ENCODE results near the gene VAT1L.

VAT1L gene

DNA sequence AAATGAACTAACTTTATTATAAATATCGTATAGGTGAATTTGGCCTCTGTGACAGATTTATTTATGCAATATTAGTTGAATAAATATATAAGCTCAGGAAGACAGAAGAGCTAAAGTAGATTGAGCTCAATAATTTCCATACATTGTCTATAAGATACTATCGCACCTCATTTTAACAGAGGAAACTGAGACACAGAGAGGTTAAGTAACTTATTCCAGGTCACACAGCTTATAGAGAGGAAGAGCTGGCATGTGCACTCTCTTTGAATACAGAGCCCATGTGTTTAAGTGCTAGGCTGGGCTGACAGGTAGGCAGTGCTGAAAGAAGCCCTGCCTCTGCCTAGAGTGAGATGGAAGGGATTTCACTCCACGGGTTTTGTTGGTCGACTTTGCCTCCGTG, 48.4 kb downstream of the VAT1L start:
- H3K23ac ChIP-seq (ENCODE audit: low read depth, low read length, poor library complexity) = no peak overlapping the region
- H4K91ac ChIP-seq (ENCODE audit: low read depth, low read length, poor library complexity) = no peak overlapping the region
- no peak overlapping the region for H2AK5ac ChIP-seq (ENCODE audit: low read depth, low read length)
- no peak overlapping the region for H3K4me2 ChIP-seq (ENCODE audit: insufficient read depth, low read length, poor library complexity, severe bottlenecking)
- H2AFZ ChIP-seq (ENCODE audit: low read length) = no peak overlapping the region
- no peaks in the 10 kb centered on the region for H3K79me1 ChIP-seq (ENCODE audit: low read depth, low read length)
- no peak overlapping the region for H3K27ac ChIP-seq (replicated peaks; ENCODE audit: low read length)
- H2BK5ac ChIP-seq (ENCODE audit: low read length) = no peak overlapping the region
- peak overlapping the region; percentile 58 for H3K18ac ChIP-seq (ENCODE audit: low read length)
- no peaks in the 10 kb centered on the region for H3K36me3 ChIP-seq (replicated peaks in 1 of 2; ENCODE audit: control insufficient read depth in 2 of 2, insufficient read depth in 2 of 2, low read length in 2 of 2)
- no peak overlapping the region for H2BK12ac ChIP-seq (ENCODE audit: low read length)
- H3K4ac ChIP-seq (ENCODE audit: low read length) = no peak overlapping the region
- H3K9ac ChIP-seq (ENCODE audit: low read depth, low read length, poor library complexity) = no peak overlapping the region
- peaks cover 17 to 21% of the 10 kb centered on the region in 2 donors for H3K4me1 ChIP-seq (ENCODE audit: control insufficient read depth in 2 of 2, insufficient read depth in 1 of 2, low read depth in 1 of 2, low read length in 2 of 2)
- no peak overlapping the region for H3K4me3 ChIP-seq (ENCODE audit: low read length in 2 of 2)
- H4K8ac ChIP-seq (ENCODE audit: low read depth, low read length) = no peak overlapping the region
- H3K9me3 ChIP-seq (replicated peaks in 1 of 2; ENCODE audit: control insufficient read depth in 2 of 2, insufficient read depth in 1 of 2, low read depth in 1 of 2, low read length in 2 of 2) = no peaks in the 10 kb centered on the region
- no peak for DNase-seq (ENCODE audit: low spot score)
- H3K14ac ChIP-seq (ENCODE audit: low read length) = no peak overlapping the region
- H2BK120ac ChIP-seq (ENCODE audit: low read depth, low read length) = no peak overlapping the region
- H3K27me3 ChIP-seq (ENCODE audit: control insufficient read depth in 3 of 3, insufficient read depth in 3 of 3, low read depth in 1 of 3, low read length in 3 of 3) = no peaks in the 10 kb centered on the region
- WGBS, 2 donors (ENCODE audit: extremely low coverage in 2 of 2, insufficient read length in 2 of 2, insufficient replicate concordance in 1 of 2) = no CpG with 5 or more reads among the region's 5 CpGs
- H2BK15ac ChIP-seq (ENCODE audit: low read length) = no peak overlapping the region

DNA sequence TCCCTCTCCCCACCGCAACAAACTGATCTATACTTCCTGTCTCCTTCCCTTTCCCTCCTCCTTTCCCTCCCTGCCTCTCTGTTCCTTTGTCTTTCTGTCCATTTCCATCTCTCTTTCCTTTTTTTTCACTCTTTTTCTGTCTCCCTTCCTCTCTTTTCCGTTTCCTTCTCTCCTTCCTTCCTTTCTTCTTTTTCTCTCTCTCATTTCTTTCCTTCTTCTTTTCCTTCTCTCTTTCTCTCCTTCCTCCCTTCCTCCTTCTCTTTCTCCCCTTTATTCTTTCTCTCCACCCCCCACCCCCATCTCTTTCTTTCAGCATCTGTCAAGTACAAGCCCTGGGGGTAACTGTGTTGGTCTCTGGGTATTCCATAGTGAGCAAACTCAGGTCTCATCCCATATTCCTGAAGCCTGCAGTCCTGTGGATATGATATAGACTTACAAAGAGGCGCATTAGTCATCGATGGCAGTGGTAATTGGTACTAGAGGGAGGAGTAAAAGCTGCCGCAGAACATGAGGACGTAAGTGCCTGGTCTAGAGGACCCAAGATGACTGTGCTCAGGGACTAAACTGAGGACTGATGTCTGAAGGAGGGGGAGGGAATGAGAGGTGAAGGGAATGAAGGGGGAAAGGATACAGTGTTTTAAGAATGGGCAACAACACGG, 50.4 kb downstream of the VAT1L start:
- Histone ChIP-seq H3K4me1 (ENCODE audit: control insufficient read depth in 2 of 2, insufficient read depth in 1 of 2, low read depth in 1 of 2, low read length in 2 of 2) (peaks cover 16 to 26% of the 10 kb centered on the region in 2 donors), H3K27ac (replicated peaks; ENCODE audit: low read length) (no peak overlapping the region), H2AK5ac (ENCODE audit: low read depth, low read length) (no peak overlapping the region), H3K9ac (ENCODE audit: low read depth, low read length, poor library complexity) (no peak overlapping the region), H2BK120ac (ENCODE audit: low read depth, low read length) (peak overlapping the region; percentile 40), H3K4me2 (ENCODE audit: insufficient read depth, low read length, poor library complexity, severe bottlenecking) (no peak overlapping the region), H3K79me1 (ENCODE audit: low read depth, low read length) (no peaks in the 10 kb centered on the region), H2BK12ac (ENCODE audit: low read length) (no peak overlapping the region), H2BK5ac (ENCODE audit: low read length) (no peak overlapping the region), H3K4me3 (ENCODE audit: low read length in 2 of 2) (no peak overlapping the region), H2AFZ (ENCODE audit: low read length) (peak overlapping the region; percentile 5), H3K9me3 (replicated peaks in 1 of 2; ENCODE audit: control insufficient read depth in 2 of 2, insufficient read depth in 1 of 2, low read depth in 1 of 2, low read length in 2 of 2) (no peaks in the 10 kb centered on the region), H3K14ac (ENCODE audit: low read length) (no peak overlapping the region), H3K4ac (ENCODE audit: low read length) (no peak overlapping the region), H3K36me3 (replicated peaks in 1 of 2; ENCODE audit: control insufficient read depth in 2 of 2, insufficient read depth in 2 of 2, low read length in 2 of 2) (no peaks in the 10 kb centered on the region), H3K18ac (ENCODE audit: low read length) (no peak overlapping the region), H4K8ac (ENCODE audit: low read depth, low read length) (no peak overlapping the region), H3K27me3 (ENCODE audit: control insufficient read depth in 3 of 3, insufficient read depth in 3 of 3, low read depth in 1 of 3, low read length in 3 of 3) (no peaks in the 10 kb centered on the region), H4K91ac (ENCODE audit: low read depth, low read length, poor library complexity) (no peak overlapping the region), H2BK15ac (ENCODE audit: low read length) (peak overlapping the region; percentile 33), H3K23ac (ENCODE audit: low read depth, low read length, poor library complexity) (no peak overlapping the region)
- WGBS, 2 donors (ENCODE audit: extremely low coverage in 2 of 2, insufficient read length in 2 of 2, insufficient replicate concordance in 1 of 2) = no CpG with 5 or more reads among the region's 7 CpGs
- no peak for DNase-seq (ENCODE audit: low spot score)

DNA sequence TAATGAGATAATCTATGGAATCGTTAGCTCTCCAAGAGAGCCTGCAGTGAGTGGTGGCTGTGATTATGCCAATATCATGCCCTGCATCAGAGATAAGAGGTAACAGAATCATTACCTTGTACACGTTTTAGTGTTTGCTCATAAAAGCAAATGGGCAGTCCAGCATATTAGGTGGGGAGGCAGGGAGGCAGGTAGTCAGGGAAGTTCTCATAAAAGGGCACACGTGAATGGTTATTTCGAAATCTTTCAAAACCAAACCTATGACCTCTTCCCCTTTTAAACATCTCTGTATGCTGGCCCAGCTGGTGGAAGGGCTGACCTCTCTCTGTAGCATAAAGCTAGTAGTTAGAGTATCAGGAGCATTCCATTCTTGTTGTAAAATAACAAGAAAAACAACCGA, 51.7 kb downstream of the VAT1L start:
- Histone ChIP-seq H3K14ac (ENCODE audit: low read length) (no peak overlapping the region), H4K91ac (ENCODE audit: low read depth, low read length, poor library complexity) (no peak overlapping the region)

DNA sequence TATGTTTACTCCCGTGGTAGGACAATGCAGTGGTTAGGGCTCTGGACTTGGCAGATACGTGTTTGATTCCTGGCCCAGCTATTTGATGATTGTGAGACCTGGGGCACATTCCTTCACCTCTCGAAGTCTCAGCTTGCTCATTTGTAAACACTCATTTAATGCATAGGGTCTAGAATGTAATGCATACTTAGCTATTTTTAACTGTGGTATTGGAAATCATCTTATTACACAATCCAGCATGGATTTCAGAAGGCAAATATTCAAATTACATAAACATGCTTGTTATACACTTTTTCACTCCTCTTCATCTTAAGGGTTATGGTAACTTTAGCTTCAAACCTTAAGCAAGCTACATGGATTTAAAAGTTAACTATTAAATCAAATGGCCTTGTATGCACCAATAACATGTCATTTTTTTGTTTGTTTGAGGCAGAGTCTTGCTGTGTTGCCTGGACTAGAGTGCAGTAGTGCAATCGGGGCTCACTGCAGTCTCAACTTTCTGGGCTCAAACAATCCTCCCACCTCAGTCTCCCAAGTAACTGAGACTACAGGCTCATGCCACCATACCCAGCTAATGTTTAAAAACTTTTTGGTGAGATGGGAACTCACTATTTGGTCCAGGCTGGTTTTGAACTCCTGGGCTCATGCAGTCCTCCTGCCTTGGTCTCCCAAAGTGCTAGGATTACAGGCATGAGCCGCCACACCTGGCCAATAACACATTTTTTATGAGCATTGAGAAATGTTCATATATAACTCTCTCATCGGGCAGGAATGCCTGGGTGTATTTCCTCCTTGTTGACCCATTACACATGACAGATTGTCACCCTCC, 52.5 kb downstream of the VAT1L start:
- Histone ChIP-seq H2BK15ac (ENCODE audit: low read length) (no peak overlapping the region), H3K36me3 (replicated peaks in 1 of 2; ENCODE audit: control insufficient read depth in 2 of 2, insufficient read depth in 2 of 2, low read length in 2 of 2) (no peaks in the 10 kb centered on the region), H3K27ac (replicated peaks; ENCODE audit: low read length) (no peak overlapping the region), H2BK120ac (ENCODE audit: low read depth, low read length) (no peak overlapping the region), H3K79me1 (ENCODE audit: low read depth, low read length) (no peaks in the 10 kb centered on the region), H3K23ac (ENCODE audit: low read depth, low read length, poor library complexity) (no peak overlapping the region), H3K9ac (ENCODE audit: low read depth, low read length, poor library complexity) (no peak overlapping the region), H2BK12ac (ENCODE audit: low read length) (no peak overlapping the region), H3K14ac (ENCODE audit: low read length) (no peak overlapping the region), H3K4me1 (ENCODE audit: control insufficient read depth in 2 of 2, insufficient read depth in 1 of 2, low read depth in 1 of 2, low read length in 2 of 2) (peaks cover 9 to 28% of the 10 kb centered on the region in 2 donors), H2BK5ac (ENCODE audit: low read length) (no peak overlapping the region), H3K4me2 (ENCODE audit: insufficient read depth, low read length, poor library complexity, severe bottlenecking) (no peak overlapping the region), H3K18ac (ENCODE audit: low read length) (no peak overlapping the region), H3K4ac (ENCODE audit: low read length) (no peak overlapping the region), H3K27me3 (ENCODE audit: control insufficient read depth in 3 of 3, insufficient read depth in 3 of 3, low read depth in 1 of 3, low read length in 3 of 3) (no peaks in the 10 kb centered on the region), H4K8ac (ENCODE audit: low read depth, low read length) (no peak overlapping the region), H3K4me3 (ENCODE audit: low read length in 2 of 2) (no peak overlapping the region), H2AK5ac (ENCODE audit: low read depth, low read length) (no peak overlapping the region), H4K91ac (ENCODE audit: low read depth, low read length, poor library complexity) (no peak overlapping the region), H3K9me3 (replicated peaks in 1 of 2; ENCODE audit: control insufficient read depth in 2 of 2, insufficient read depth in 1 of 2, low read depth in 1 of 2, low read length in 2 of 2) (no peaks in the 10 kb centered on the region), H2AFZ (ENCODE audit: low read length) (no peak overlapping the region)
- DNase-seq (ENCODE audit: low spot score) = no peak
- WGBS, 2 donors (ENCODE audit: extremely low coverage in 2 of 2, insufficient read length in 2 of 2, insufficient replicate concordance in 1 of 2) = no CpG with 5 or more reads among the region's 6 CpGs

More for the DNA sequence above, 51.7 kb downstream of the VAT1L start:
- Histone ChIP-seq H2BK15ac (ENCODE audit: low read length) (no peak overlapping the region), H3K36me3 (replicated peaks in 1 of 2; ENCODE audit: control insufficient read depth in 2 of 2, insufficient read depth in 2 of 2, low read length in 2 of 2) (no peaks in the 10 kb centered on the region), H3K4me2 (ENCODE audit: insufficient read depth, low read length, poor library complexity, severe bottlenecking) (no peak overlapping the region), H3K4ac (ENCODE audit: low read length) (no peak overlapping the region), H3K79me1 (ENCODE audit: low read depth, low read length) (no peaks in the 10 kb centered on the region), H4K8ac (ENCODE audit: low read depth, low read length) (no peak overlapping the region), H3K23ac (ENCODE audit: low read depth, low read length, poor library complexity) (no peak overlapping the region), H2BK5ac (ENCODE audit: low read length) (no peak overlapping the region), H3K18ac (ENCODE audit: low read length) (no peak overlapping the region), H2AFZ (ENCODE audit: low read length) (no peak overlapping the region), H2BK120ac (ENCODE audit: low read depth, low read length) (no peak overlapping the region), H3K9ac (ENCODE audit: low read depth, low read length, poor library complexity) (no peak overlapping the region), H3K27me3 (ENCODE audit: control insufficient read depth in 3 of 3, insufficient read depth in 3 of 3, low read depth in 1 of 3, low read length in 3 of 3) (no peaks in the 10 kb centered on the region), H3K4me3 (ENCODE audit: low read length in 2 of 2) (no peak overlapping the region), H3K27ac (replicated peaks; ENCODE audit: low read length) (no peak overlapping the region), H2AK5ac (ENCODE audit: low read depth, low read length) (no peak overlapping the region), H2BK12ac (ENCODE audit: low read length) (no peak overlapping the region), H3K4me1 (ENCODE audit: control insufficient read depth in 2 of 2, insufficient read depth in 1 of 2, low read depth in 1 of 2, low read length in 2 of 2) (peaks cover 4 to 24% of the 10 kb centered on the region in 2 donors), H3K9me3 (replicated peaks in 1 of 2; ENCODE audit: control insufficient read depth in 2 of 2, insufficient read depth in 1 of 2, low read depth in 1 of 2, low read length in 2 of 2) (no peaks in the 10 kb centered on the region)
- no peak for DNase-seq (ENCODE audit: low spot score)
- no CpG with 5 or more reads among the region's 5 CpGs for WGBS, 2 donors (ENCODE audit: extremely low coverage in 2 of 2, insufficient read length in 2 of 2, insufficient replicate concordance in 1 of 2)
